Hepatocyte (in vitro differentiated cells): ENCODE measurements around the gene CYTH1. TPM values are rescaled to one million over a fixed set of nuclear protein-coding genes. Genes with fewer than 3 reads are reported as not detected.

ENCODE experiments used
- DNase-seq: peaks from one replicate; pipeline ENCODE4 v3.0.0-alpha.2; 2016; ENCODE audit warnings: low spot score
- H2AFZ ChIP-seq: fragments of 200-600 bp; sonication (generic); 2 replicates; pipeline ENCODE4 v1.6.0; 2016; ENCODE audit warnings: antibody characterized with exemption, mild to moderate bottlenecking
- H3K27ac ChIP-seq: fragments of 200-600 bp; sonication (generic); 2 replicates; pipeline ENCODE4 v1.5.1; 2016; ENCODE audit warnings: mild to moderate bottlenecking
- H3K27me3 ChIP-seq: fragments of 200-600 bp; sonication (generic); 2 replicates; pipeline ENCODE4 v1.6.1; 2016
- H3K36me3 ChIP-seq: fragments of 200-600 bp; sonication (generic); replicated peaks from 2 replicates; pipeline ENCODE4 v1.5.1; 2016; ENCODE audit warnings: low read depth; ENCODE audit not compliant: insufficient read depth
- H3K4me1 ChIP-seq: fragments of 200-600 bp; sonication (generic); 2 replicates; pipeline ENCODE4 v1.5.1; 2016; ENCODE audit warnings: mild to moderate bottlenecking, moderate library complexity; ENCODE audit not compliant: insufficient read depth
- H3K4me2 ChIP-seq: fragments of 200-600 bp; sonication (generic); 2 replicates; pipeline ENCODE4 v1.6.0; 2016
- H3K4me3 ChIP-seq: fragments of 200-600 bp; sonication (generic); 2 replicates; pipeline ENCODE4 v1.5.1; 2016; ENCODE audit warnings: mild to moderate bottlenecking
- H3K79me2 ChIP-seq: fragments of 200-600 bp; sonication (generic); 2 replicates; pipeline ENCODE4 v1.6.0; 2017; ENCODE audit warnings: mild to moderate bottlenecking
- H3K9me2 ChIP-seq: fragments of 200-600 bp; sonication (generic); replicated peaks from 2 replicates; pipeline ENCODE4 v1.6.0; 2017; ENCODE audit warnings: mild to moderate bottlenecking; ENCODE audit not compliant: insufficient read depth
- H3K9me3 ChIP-seq: fragments of 200-600 bp; sonication (generic); 2 replicates; pipeline ENCODE4 v1.5.1; 2016; ENCODE audit warnings: low read depth, mild to moderate bottlenecking
- H4K20me1 ChIP-seq: fragments of 200-600 bp; sonication (generic); 2 replicates; pipeline ENCODE4 v1.6.0; 2016; ENCODE audit warnings: mild to moderate bottlenecking; ENCODE audit not compliant: insufficient read depth, poor library complexity, severe bottlenecking
- CTCF ChIP-seq: fragments of 200-600 bp; sonication (generic); IDR thresholded peaks from 2 replicates; pipeline ENCODE4 v1.5.1; 2016; ENCODE audit warnings: antibody characterized with exemption, mild to moderate bottlenecking; ENCODE audit not compliant: poor library complexity
- EZH2 ChIP-seq: fragments of 200-600 bp; sonication (generic); IDR thresholded peaks from 2 replicates; pipeline ENCODE4 v1.6.1; 2016; ENCODE audit warnings: antibody characterized with exemption, mild to moderate bottlenecking, borderline replicate concordance
- EZH2phosphoT487 ChIP-seq: fragments of 200-600 bp; sonication (generic); IDR thresholded peaks from one replicate; pipeline ENCODE4 v1.6.1; 2018; ENCODE audit warnings: antibody characterized with exemption, mild to moderate bottlenecking, low read depth, moderate library complexity; ENCODE audit not compliant: unreplicated experiment, severe bottlenecking
- WGBS: methylation state at CpG from one replicate; pipeline ENCODE4 v1.1.6; 2016; ENCODE audit warnings: low lambda C conversion rate; ENCODE audit errors: missing lambda C conversion rate; 5-methylcytosine and 5-hydroxymethylcytosine counted together
- polyA plus RNA-seq: library from polyadenylated mRNA; unstranded; fragments of >200 nt; fragmentation: Nextera tagmentation; extraction: Ambion mirVana; gene quantifications from 2 replicates; pipeline ENCODE4 v1.2.1, GENCODE V29; 2016
- total RNA-seq: library from RNA; depleted of rRNA; stranded (reverse); fragments of >200 nt; gene quantifications from 2 replicates; pipeline ENCODE4 v1.2.3, GENCODE V29; 2014

Gene CYTH1
- total and polyA plus RNA-seq, 2 experiments from 2014 or later, result 38.5 to 44.4 TPM

DNA sequence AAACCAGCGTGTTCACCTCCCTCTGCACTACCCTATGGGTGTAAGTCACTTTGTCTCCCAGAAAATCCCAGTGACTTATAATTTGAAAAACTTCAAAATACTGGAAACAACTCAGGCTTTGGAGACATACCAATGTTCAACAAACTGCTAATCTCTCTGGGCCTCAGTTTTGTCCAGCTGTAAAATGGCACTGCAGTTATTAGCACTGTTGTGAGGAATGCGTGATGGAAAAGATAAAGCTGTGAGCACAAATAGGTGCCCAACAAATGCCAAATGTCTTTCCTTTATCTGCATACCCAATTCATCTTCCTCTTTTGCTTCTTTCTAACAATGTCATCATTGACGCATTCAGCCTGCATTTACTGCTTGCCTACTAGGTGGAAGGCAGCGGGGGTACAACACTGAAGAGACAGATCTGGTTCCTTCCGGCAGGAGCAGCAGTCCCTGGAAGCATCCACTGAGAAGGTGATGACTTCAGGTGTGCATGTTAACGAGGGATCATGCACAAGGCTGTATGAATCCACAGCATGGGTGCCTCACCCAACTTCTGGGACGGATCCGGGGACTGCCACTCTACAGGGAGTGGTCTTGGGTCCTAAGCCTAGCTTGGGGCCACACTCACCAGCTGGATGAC lies 63.4 kb downstream of the CYTH1 start:
- TF ChIP-seq CTCF (no peak), EZH2 (no peak), EZH2phosphoT487 (no peak)
- Histone ChIP-seq H4K20me1 (peaks cover 96% of the 10 kb centered on the region), H3K79me2 (peaks cover 96% of the 10 kb centered on the region), H3K4me3 (no peak overlapping the region), H3K36me3 (no peaks in the 10 kb centered on the region), H3K27me3 (no peaks in the 10 kb centered on the region), H3K27ac (peak overlapping the region; percentile 45), H3K4me1 (peaks cover 58% of the 10 kb centered on the region), H3K9me2 (no peaks in the 10 kb centered on the region), H3K9me3 (no peaks in the 10 kb centered on the region), H3K4me2 (peak overlapping the region; percentile 76), H2AFZ (no peak overlapping the region)
- no peak for DNase-seq
- 80% methylated on average over 8 of the region's 8 CpGs for WGBS

GRCh38 chr17:78717431-78717980 lies 64.6 kb downstream of the CYTH1 start:
- peak; percentile 29 for DNase-seq
- H3K9me2 ChIP-seq, result no peaks in the 10 kb centered on the region
- H2AFZ ChIP-seq, result no peak overlapping the region
- H3K4me2 ChIP-seq, result peak overlapping the region; percentile 76
- no peak overlapping the region for H3K27ac ChIP-seq
- H3K9me3 ChIP-seq, result no peaks in the 10 kb centered on the region
- H3K36me3 ChIP-seq, result no peaks in the 10 kb centered on the region
- H3K4me3 ChIP-seq, result no peak overlapping the region
- WGBS, result 33% methylated on average over 14 of the region's 14 CpGs
- H3K79me2 ChIP-seq, result peaks cover 96% of the 10 kb centered on the region
- TF ChIP-seq CTCF (no peak), EZH2phosphoT487 (no peak), EZH2 (no peak)
- peaks cover 96% of the 10 kb centered on the region for H4K20me1 ChIP-seq
- H3K4me1 ChIP-seq, result peaks cover 47% of the 10 kb centered on the region
- H3K27me3 ChIP-seq, result no peaks in the 10 kb centered on the region

DNA sequence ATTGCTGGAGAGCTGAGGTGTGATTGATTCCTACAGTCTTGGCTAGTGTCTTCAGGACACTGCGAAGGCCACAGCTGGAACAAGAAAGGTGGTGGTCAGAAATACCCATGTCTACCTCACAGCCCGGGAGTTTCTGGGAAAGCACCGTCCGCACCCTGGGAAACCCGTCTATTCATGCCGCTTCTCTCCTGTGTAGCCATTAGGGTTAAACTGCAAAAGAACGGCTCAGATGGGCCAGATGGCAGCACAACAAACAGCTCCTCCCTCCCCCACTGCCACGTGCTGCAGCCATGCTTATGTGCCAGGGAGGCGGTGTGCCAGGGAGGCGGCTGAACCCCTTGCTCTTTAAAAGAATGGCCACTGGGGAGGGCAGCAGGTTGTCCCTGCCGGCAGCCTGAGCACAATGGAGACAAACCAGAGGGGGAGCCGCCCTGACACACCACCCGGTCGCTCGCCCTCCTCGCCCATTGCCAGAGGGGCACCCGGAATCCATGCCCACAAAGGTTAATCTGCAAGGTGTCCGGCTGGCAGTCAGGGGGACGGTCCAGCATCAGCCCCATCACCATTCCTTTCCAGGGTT lies 65.2 kb downstream of the CYTH1 start:
- Histone ChIP-seq H3K79me2 (peaks cover 96% of the 10 kb centered on the region), H2AFZ (no peak overlapping the region), H3K4me3 (no peak overlapping the region), H3K9me2 (no peaks in the 10 kb centered on the region), H3K27me3 (no peaks in the 10 kb centered on the region), H3K9me3 (no peaks in the 10 kb centered on the region), H3K4me1 (peaks cover 41% of the 10 kb centered on the region), H3K36me3 (no peaks in the 10 kb centered on the region), H3K27ac (no peak overlapping the region), H3K4me2 (peak overlapping the region; percentile 76), H4K20me1 (peaks cover 96% of the 10 kb centered on the region)
- WGBS, result 55% methylated on average over 19 of the region's 19 CpGs
- no peak for TF ChIP-seq EZH2phosphoT487
- TF ChIP-seq EZH2, result no peak
- no peak for TF ChIP-seq CTCF
- DNase-seq, result no peak
